ENCODE results near the gene RCAN2.

The RCAN2 gene

GRCh38 chr6:46289898-46290297 is 201.4 kb downstream of the RCAN2 start:
- no peak for DNase-seq

- DNase-seq = no peak
These were observed 202.4 kb downstream of the RCAN2 start for GRCh38 chr6:46288835-46289234.

- no peak for DNase-seq
These were observed 203.6 kb downstream of the RCAN2 start for GRCh38 chr6:46287681-46288080.

DNA sequence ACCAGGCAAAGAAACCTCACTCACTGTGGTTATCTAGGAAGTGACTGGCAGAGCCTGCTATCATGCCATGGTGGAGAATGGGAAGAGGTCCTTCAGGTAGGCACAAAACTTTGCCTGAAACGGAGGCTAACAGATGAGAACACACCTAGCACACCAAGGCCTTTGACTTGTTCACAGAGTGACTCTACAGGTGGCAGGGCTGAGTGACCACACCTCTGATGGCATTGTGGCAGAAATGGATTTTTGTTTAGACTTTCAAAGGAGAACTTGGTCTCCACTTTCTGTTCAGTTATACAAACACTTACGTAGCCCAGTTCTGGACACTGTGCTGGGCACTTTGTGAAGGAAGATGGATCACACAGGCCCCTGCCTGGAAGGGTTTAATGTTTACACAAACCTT is 204.2 kb downstream of the RCAN2 start:
- DNase-seq = no peak

DNA sequence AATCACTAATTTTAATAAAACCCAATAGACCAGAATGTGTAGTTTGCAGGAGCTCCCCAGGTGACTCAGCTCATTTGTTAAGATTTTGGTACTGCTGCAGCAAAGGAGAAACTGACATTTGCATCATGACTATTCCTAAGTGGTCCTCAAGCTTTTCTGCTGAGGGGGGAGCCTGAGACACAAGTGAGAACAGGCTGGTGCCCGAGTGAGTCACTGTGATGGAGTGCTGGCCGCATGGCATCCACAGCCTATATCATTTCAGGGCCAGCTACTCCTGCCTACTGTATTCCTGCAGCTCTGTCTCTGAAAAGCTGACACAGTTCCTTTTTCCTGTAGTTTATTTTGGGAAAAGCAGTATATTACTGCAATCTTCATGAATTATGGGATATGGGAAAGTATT is 206.8 kb downstream of the RCAN2 start:
- DNase-seq = no peak

- DNase-seq = no peak
These were observed 210.1 kb downstream of the RCAN2 start for GRCh38 chr6:46281110-46281509.

DNA sequence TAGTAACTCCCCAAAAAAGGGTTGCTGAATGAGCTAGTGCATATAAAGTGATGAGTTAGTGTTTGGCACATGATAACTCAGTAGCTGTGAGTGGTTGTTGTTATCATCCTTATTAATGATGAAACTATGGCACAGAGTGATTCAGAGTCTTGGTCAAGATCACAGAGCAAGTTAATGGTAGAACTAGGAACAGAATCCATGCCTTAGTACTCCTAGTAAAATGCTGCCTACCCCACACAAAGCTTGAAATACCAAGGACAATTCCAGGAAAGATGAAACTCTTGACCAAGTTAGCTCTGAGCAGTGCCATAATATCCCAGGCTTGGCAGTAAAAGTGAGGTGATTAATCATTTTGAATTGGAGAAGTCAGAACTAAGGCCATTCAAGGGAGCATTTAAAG is 211.4 kb downstream of the RCAN2 start:
- DNase-seq = no peak

GRCh38 chr6:46276576-46277142 is 214.6 kb downstream of the RCAN2 start:
- no peak for DNase-seq

DNA sequence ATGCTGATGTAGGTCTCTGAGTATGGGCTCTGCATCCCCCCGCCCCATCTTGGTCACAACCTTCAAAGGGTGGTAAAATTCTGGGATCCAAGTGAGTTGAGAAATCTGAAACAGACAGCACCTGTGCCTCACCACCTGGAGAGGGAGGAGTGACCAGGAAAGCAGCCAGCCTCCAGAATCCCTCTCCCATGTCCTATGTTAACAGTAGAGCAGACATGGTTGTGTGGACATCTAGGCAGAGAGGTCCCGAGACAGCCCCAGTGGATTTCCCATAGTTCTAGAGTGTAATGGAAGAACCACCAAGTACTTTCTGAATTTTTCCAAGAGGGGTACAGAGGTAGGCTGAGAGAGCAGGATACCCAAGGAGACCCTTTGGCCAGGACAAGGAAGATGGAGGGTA is 216.7 kb downstream of the RCAN2 start:
- no peak for DNase-seq

- no peak for DNase-seq
These were observed 217.3 kb downstream of the RCAN2 start for GRCh38 chr6:46273911-46274310.

DNA sequence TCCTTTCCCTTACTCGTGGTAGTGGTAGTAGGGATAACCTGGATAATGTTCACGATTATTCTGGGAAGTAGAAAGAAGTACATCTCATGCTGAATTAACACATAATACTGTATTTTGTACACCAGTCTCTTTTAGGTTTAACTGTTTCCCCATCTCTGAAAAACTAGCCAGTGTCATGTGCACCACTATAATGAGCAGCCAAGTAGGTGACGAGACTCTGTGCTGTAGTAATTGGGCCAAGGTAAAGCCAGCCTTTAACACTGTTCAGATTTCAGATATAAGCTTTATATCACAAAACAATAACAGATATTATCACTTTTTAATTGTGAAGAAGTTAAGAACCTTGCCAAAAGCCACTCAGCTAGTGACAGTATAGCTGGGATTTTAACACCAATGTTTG is 219.5 kb downstream of the RCAN2 start:
- DNase-seq = no peak

GRCh38 chr6:46271107-46271506 is 220.1 kb downstream of the RCAN2 start:
- no peak for DNase-seq

DNA sequence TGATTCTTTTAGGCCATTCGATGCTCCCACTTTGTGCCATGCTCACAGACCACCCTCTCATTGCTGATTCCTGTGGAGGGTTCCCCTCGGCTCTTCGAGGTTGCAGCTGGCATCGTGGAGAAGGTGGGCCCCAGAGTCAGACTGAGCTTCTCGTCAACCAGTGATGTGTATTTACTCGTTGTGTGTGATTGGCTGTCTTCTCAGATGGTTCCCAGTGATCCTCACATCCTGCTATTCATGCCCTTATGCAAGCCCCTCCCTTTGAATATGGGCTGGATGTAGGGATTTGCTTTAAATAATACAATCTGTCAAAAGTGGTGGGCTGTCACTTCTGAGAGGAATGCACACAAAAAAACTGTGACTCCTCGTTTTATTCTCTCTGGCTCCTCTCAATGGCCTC is 220.9 kb downstream of the RCAN2 start:
- no peak for DNase-seq

DNA sequence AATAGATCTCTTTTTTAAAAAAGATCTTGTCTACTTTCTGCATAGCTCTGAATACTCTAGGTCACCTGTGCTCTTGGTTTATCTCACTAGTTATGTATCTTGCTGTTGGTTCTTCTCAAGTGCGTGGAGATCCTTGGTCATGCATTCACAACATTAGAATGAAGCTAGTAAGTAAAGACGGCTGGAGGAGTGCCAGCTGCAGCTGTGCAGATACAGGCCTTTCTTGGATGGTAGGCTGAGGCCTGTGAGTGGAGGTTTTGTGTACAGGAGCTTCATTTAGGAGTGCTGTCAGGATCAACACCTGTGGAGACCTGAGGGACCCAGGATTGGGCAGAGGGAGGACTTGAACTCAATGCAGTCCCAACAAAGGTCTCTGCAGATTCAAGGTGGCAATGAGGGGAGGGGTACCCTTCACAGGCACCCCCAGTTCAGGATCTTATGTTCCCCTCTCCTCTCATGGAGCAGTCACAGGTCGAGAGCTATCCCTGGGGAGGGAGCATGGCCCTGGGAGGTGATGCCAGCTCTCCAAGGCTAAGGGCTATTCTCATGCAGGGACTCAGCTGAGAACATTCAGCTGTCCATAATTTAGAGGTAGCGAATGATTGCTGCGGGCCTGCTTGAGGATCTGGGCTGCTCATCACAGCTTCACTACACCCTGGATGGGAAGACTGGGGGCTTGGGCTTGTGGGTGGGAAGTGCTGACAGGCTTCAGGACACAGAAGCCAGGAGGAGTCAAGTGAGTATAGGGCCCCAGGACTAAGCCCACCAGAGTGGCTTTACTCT is 221.6 kb downstream of the RCAN2 start:
- DNase-seq = no peak

GRCh38 chr6:46267515-46267914 is 223.7 kb downstream of the RCAN2 start:
- no peak for DNase-seq

DNA sequence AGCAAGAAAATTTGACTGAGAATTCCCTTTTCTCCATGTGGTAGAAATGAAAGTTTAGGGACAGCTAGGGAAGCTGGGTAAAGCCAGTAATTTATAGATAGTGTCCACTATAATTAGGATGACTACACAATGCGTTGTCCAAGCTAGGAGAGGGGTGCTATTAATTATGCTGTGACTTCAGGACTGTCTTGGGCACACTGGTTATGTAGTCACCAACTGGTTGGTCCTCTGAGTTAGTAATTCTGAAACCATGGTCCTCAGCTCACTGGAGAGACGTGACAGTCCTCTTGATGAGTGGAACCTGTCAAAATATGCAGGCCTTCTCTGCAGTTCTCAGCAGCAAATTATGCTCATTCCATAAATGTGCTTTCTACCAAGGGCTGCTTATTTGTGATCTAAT is 225.9 kb downstream of the RCAN2 start:
- DNase-seq = no peak

DNA sequence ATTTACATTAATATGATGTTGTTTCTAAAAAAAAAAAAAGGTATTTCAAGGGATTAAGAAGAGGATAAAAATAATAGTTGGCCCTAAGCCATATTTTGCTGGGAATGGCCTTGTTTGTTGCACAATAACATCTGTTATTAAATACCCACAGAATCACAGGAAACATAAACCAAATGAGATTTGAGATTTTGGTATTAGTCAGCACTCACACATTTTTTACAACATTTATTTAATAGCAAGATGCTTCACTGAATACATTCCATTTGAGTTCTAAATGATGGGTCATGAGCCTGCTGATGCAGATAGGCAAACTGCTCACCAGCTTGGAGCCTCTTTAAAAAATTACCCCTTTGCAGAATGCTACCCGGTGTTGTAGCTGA is 227.6 kb downstream of the RCAN2 start:
- DNase-seq = peak; percentile 94

GRCh38 chr6:46262928-46263706 is 228.1 kb downstream of the RCAN2 start:
- no peak for DNase-seq

GRCh38 chr6:46258249-46258648 is 233.0 kb downstream of the RCAN2 start:
- no peak for DNase-seq

DNA sequence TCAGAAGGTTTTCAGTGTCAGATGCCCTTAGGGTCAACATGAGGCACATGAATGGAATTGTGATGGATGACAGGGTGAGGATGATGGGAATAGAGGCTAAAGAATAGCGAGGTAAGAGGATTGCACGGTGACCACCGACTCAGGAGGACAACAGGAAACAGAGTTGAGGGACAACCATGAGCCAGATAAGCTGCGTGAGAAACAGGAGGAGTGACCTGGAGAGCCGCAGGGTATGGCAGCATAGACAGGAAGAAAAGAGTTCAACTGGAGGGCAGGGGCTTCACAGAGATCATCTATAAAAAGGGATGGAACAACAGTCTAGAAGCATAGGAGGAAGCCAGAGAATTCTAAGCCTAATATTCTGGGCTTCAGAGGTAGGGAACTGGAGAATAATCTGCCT is 235.7 kb downstream of the RCAN2 start:
- no peak for DNase-seq

DNA sequence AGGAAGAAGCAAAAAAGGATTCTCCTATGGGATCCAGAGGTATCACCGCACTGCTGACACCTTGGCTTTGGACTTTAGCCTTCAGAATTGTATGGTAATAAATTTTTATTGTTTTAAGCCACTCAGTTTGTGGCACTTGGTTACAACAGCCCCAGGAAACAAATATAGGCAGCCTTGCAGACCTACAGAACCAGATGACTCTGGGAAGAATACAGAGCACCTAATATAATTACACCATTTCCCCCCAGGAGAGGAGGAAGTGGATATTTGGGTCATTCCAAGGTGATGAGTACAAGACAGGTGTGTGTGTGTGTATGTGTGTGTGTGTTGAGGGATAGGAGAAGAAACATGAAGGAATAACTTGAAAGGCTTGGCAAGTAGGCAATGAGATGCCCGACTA is 236.3 kb downstream of the RCAN2 start:
- DNase-seq = no peak

- no peak for DNase-seq
These were observed 236.9 kb downstream of the RCAN2 start for GRCh38 chr6:46254331-46254730.

GRCh38 chr6:46251583-46252339 is 239.5 kb downstream of the RCAN2 start:
- DNase-seq = no peak

All from fibroblast of skin of right quadriceps (primary cell).